GM19240 (cell line): ENCODE results near the gene GALNT18.

ENCODE experiments used
- DNase-seq: peaks from one replicate; pipeline ENCODE4 v3.0.0; 2011; ENCODE audit warnings: low spot score; ENCODE audit not compliant: insufficient read length

Gene GALNT18

DNA sequence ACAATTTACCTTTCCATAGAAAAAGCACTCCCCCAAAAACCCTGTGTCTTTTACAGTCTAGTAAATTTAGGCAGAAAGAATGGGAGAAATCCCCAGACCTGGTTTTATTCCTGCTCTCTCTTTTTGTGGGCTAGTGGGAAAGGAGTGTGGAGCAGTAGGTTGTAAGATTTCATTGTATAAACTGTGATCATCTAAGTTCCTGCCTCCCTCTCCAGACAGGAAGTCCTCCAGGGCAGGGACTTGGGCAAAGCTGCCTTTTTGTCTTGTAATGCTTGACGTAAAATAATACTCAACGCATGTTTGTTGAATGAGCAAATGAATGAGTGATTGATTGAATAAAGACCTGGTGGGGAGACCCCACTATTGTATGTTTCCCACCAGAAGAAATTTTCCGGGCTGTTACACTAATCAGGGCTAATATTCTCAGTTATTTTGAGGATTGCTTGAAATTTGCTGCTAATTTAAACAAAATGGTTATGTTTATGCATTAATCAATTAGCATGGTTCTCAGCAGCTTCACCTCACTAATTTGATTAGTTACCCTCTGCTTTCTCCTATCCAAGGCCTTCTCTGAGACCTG lies 305.1 kb downstream of the GALNT18 start:
- no peak for DNase-seq

DNA sequence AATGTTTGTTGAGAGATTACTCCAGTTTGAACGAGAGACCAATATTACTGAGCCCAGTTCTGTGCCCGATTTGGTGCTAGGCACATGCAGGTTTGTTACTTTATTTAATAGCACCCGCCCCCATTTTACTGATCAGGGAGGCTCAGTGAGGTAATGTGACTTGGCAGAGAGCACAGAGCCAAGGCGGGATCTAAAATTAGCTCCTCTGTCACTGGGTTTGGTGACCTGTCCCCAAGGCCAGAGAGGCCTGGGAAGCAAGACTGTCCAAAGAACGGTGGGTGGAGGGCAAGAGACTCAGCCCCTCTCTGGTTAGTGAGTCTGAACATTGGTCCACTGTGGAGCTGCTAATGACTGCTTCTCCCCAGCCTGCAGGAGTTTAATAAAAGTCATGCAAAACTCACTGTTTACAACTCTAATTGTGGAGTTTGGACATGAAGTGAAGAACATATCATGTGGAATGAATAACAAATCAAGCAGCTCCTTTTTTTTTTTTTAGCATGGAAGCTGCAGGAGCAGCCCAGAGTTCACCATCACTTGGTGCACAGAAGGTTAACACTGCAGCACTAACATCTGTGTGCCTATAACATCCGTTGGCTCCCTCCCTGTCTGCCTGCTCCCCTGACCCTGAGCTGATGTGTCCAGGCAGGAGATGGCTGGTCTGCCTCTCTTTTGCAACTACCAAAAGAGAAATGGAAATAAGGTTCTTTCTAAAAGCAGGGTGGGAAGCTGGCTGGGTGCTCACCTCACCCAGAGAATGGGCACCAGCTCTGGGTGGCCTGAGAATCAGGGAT lies 307.7 kb downstream of the GALNT18 start:
- no peak for DNase-seq

- no peak for DNase-seq
Measured at GRCh38 chr11:11313426-11313825, 308.4 kb downstream of the GALNT18 start.

DNA sequence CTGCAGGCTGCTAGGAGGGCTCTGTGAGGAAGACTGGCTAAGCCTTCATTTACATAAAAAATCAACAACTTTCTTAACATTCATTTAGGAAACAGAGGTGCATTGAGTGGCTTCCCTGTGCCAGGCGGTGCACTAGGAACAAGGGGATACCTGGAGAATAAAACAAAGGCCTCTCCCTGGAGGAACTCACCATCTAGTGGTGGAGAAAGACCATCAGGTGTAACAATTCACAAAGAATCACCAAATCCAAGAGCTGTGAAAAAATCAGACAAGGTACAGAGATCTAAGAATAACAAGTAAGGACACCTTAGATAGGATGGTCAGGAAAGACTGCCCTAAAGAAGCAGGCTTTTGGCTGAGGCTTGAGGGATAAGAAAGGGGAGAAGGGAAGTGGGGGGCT lies 309.1 kb downstream of the GALNT18 start:
- DNase-seq: no peak

DNA sequence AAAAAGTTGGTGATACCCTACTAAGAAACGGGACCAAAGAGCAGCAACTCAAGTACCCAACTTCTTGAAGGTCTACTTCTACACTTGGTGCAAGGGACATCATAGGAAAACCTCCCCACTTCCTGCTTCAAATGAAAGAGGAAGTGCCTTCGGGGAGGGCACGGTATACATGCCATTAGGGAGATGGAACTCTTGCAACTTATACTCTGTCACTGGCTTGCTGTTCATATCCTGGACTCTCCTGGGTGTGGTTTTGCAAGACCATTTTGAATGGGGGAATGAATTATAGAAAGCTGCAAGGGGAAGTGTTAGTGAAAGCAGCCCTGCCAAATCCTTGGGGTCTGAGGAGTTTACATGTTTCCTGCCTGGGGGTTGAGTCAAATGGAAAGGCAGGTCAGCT lies 310.6 kb downstream of the GALNT18 start:
- DNase-seq: no peak

DNA sequence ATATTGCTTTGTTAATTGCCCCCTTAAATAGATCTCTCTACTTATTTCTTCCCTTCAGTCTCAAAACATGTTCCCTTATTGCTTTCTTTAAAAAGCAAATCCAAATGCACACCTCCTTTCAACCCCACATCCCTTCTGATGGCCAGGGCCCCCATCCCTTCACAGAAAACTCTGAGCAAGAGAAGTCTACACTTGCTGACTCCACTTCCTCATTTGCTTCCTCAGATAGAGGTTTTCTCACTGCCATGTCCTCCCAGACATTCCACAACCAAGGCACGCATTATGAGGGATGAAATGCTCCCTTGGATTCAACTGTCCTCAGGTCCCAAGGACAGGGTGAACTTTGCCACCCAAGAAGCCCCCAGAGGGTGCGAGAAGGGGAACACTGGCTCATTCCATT lies 311.9 kb downstream of the GALNT18 start:
- DNase-seq: no peak

- DNase-seq: no peak
Measured at GRCh38 chr11:11308249-11308648, 313.6 kb downstream of the GALNT18 start.

- no peak for DNase-seq
Measured at GRCh38 chr11:11306855-11307254, 314.9 kb downstream of the GALNT18 start.

GRCh38 chr11:11304550-11304949 lies 317.3 kb downstream of the GALNT18 start:
- no peak for DNase-seq

GRCh38 chr11:11302565-11302964 lies 319.2 kb downstream of the GALNT18 start:
- no peak for DNase-seq

DNA sequence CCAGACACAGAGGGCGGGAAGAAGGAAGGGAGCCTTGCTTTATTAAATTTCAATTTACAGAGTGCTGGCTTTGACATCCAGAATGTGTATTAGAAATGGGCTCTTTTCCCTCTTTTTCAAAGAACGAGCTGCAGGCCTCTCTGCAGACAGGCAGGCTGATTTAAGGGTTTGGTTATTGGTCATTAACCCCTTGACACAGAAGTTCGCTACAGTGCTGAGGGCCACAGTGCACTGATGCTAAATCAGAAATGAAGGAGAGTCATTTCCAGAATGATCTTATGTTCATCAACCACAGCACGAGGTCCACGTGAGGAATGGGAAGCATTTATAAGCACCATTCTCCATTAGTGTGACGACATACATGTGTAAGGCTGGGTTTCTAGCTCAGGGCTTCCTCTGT lies 320.6 kb downstream of the GALNT18 start:
- no peak for DNase-seq

GRCh38 chr11:11297578-11297977 lies 324.2 kb downstream of the GALNT18 start:
- no peak for DNase-seq

DNA sequence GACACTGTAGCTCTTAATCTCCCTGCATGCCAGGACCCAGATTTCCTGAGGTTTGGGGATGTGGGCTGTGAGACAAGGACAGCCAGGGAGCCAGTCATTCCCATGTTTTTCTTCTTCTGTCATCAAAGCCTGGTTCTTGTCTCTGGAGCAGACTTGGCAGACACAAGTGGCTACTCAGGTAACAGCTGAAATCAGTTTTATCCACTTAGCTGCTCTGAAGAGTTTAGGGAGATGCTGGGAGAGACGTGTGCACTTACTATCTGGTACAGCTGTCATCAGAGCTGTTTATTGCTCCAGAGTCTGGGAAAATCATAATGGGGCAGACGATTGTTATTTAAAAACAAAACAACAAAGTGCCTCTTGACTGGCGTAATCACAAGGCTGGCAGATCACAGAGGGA lies 325.4 kb downstream of the GALNT18 start:
- DNase-seq: no peak

DNA sequence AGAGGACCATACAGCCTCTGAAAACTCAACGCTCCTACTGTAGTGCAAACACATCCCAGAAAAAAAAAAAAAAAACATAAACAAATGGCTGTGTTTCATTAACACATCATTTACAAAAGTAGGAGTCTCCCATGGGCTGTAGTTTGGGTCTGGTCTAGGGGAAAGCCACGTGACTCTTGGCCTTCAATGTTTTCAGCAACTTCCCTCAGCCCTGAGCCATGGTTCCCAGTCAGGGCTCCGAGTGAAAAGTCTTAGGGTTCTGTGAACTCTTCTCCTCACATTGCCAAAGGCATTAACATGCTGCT lies 327.3 kb downstream of the GALNT18 start:
- no peak for DNase-seq

DNA sequence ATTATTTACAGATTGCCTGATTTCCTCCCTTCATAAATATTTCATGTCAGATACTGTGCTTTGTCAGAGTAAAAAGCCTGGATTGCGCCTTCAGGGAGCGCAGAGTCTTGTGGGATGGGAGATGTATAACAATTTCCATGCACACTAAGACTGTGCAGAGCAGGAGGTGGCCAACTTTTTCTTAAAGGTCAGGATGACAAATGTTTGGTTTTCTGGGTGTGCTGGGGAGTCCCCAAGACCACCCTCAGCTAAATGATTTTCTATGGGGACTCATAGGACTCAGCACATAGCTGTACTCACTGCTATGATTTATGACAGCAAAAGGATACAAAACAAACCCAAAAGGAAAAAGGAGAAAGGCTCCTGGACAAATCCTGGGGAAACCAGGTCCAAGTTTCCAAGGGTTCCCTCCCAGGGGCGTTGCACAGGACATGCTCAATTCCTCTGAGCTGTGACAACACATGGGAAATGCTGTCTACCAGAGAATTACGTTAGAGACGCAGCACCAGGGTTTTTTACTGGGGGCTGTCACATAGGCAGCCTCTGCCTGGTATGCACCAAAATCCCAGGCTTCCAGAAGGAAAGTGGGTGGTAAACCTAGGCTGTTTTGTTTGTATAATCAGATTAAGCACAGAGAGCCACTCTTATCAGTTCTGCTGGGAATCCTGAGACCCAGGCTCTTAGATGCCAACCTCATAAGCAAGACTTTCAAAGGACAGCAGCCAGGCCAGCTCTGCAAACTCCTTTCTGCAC lies 327.8 kb downstream of the GALNT18 start:
- DNase-seq: no peak

GRCh38 chr11:11292839-11293238 lies 329.0 kb downstream of the GALNT18 start:
- DNase-seq: no peak

- DNase-seq: no peak
Measured at GRCh38 chr11:11291041-11292015, 330.5 kb downstream of the GALNT18 start.

DNA sequence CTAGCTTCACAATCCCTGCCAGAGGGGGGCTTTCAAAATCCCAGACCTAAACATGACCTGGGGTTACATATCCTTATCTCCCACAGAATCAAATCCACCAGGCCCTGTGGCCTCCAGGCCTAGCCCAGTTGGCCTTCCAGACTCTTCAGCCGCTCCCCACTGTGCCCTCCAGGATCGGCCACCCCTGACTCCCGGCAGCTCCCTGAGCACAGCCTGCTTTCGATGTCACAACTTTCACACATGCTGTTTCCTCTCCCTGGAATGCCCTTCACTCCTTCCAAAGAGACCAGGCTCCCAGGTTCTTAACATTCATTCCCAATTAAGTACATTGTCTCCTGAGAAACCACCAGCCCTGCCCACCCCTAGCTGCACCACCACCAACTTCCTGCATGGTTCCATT lies 331.5 kb downstream of the GALNT18 start:
- DNase-seq: no peak

GRCh38 chr11:11289669-11290068 lies 332.1 kb downstream of the GALNT18 start:
- no peak for DNase-seq

GRCh38 chr11:11288972-11289616 lies 332.7 kb downstream of the GALNT18 start:
- DNase-seq: no peak

- no peak for DNase-seq
Measured at GRCh38 chr11:11284481-11284880, 337.3 kb downstream of the GALNT18 start.
